H9 (cell line): ENCODE measurements around the gene PAX8. TPM values are rescaled to one million over a fixed set of nuclear protein-coding genes. Genes with fewer than 3 reads are reported as not detected.

Experiments used
- DNase-seq: peaks from one replicate; pipeline ENCODE4 v3.0.0-alpha.2; 2017
- H2AFZ ChIP-seq: one replicate; pipeline ENCODE4 v1.6.1; 2013; ENCODE audit warnings: mild to moderate bottlenecking, low read length, control low read depth, moderate library complexity
- H2AK5ac ChIP-seq: 2 replicates; pipeline ENCODE4 v1.6.1; 2013; ENCODE audit warnings: low read length, control low read depth, mixed read lengths; ENCODE audit not compliant: insufficient read length
- H2BK120ac ChIP-seq: one replicate; pipeline ENCODE4 v1.6.1; 2013; ENCODE audit warnings: low read depth, mild to moderate bottlenecking, low read length, control low read depth, inconsistent platforms; ENCODE audit not compliant: poor library complexity, severe bottlenecking
- H2BK12ac ChIP-seq: 2 replicates; pipeline ENCODE4 v1.6.1; 2013; ENCODE audit warnings: low read length, control low read depth, mixed read lengths, low read depth; ENCODE audit not compliant: insufficient read length
- H2BK15ac ChIP-seq: 2 replicates; pipeline ENCODE4 v1.6.1; 2013; ENCODE audit warnings: low read depth, low read length, control low read depth
- H2BK20ac ChIP-seq: one replicate; pipeline ENCODE4 v1.6.1; 2013; ENCODE audit warnings: low read depth, mild to moderate bottlenecking, low read length, control low read depth, inconsistent platforms; ENCODE audit not compliant: poor library complexity, severe bottlenecking
- H2BK5ac ChIP-seq: 2 replicates; pipeline ENCODE4 v1.6.1; 2013; ENCODE audit warnings: low read length, control low read depth, mixed read lengths; ENCODE audit not compliant: insufficient read length
- H3K14ac ChIP-seq: 2 replicates; pipeline ENCODE4 v1.6.1; 2013; ENCODE audit warnings: low read length, control low read depth; ENCODE audit not compliant: insufficient read depth
- H3K18ac ChIP-seq: 2 replicates; pipeline ENCODE4 v1.6.1; 2013; ENCODE audit warnings: low read depth, mild to moderate bottlenecking, mixed read lengths, low read length, control low read depth; ENCODE audit not compliant: insufficient read length
- H3K23ac ChIP-seq: 2 replicates; pipeline ENCODE4 v1.6.1; 2013; ENCODE audit warnings: low read length, control low read depth, mixed read lengths, low read depth; ENCODE audit not compliant: insufficient read length
- H3K23me2 ChIP-seq: 2 replicates; pipeline ENCODE4 v1.6.1; 2013; ENCODE audit warnings: low read depth, mild to moderate bottlenecking, mixed read lengths, low read length, control low read depth; ENCODE audit not compliant: insufficient read length, poor library complexity, severe bottlenecking
- H3K27ac ChIP-seq: 2 replicates; pipeline ENCODE4 v1.5.1; 2013; ENCODE audit warnings: low read length, control low read depth, mixed read lengths, low read depth; ENCODE audit not compliant: insufficient read length
- H3K27me3 ChIP-seq: 2 replicates; pipeline ENCODE4 v1.6.1; 2013; ENCODE audit warnings: low read length, control low read depth, inconsistent platforms; ENCODE audit not compliant: insufficient read depth
- H3K4ac ChIP-seq: 2 replicates; pipeline ENCODE4 v1.6.1; 2013; ENCODE audit warnings: low read depth, mild to moderate bottlenecking, control low read depth, inconsistent platforms, low read length, moderate library complexity
- H3K4me1 ChIP-seq: 2 replicates; pipeline ENCODE4 v1.6.1; 2013; ENCODE audit warnings: low read length, control low read depth, inconsistent platforms; ENCODE audit not compliant: insufficient read depth
- H3K4me2 ChIP-seq: 2 replicates; pipeline ENCODE4 v1.6.1; 2013; ENCODE audit warnings: low read length, control low read depth, mixed read lengths; ENCODE audit not compliant: insufficient read length, insufficient read depth
- H3K56ac ChIP-seq: 2 replicates; pipeline ENCODE4 v1.6.1; 2013; ENCODE audit warnings: low read depth, mild to moderate bottlenecking, mixed read lengths, low read length, control low read depth; ENCODE audit not compliant: insufficient read length
- H3K79me1 ChIP-seq: 2 replicates; pipeline ENCODE4 v1.6.1; 2013; ENCODE audit warnings: low read depth, mild to moderate bottlenecking, moderate library complexity, low read length, control low read depth, inconsistent platforms; ENCODE audit not compliant: insufficient read depth, poor library complexity, severe bottlenecking
- H3K79me2 ChIP-seq: 2 replicates; pipeline ENCODE4 v1.6.1; 2013; ENCODE audit warnings: low read length, control low read depth, inconsistent platforms; ENCODE audit not compliant: insufficient read depth
- H3K9ac ChIP-seq: 2 replicates; pipeline ENCODE4 v1.6.1; 2013; ENCODE audit warnings: low read length, control low read depth, mixed read lengths; ENCODE audit not compliant: insufficient read length; ENCODE audit errors: extremely low read depth
- H3K9me3 ChIP-seq: one replicate; pipeline ENCODE4 v1.6.1; 2013; ENCODE audit warnings: low read depth, low read length, inconsistent platforms; ENCODE audit not compliant: control insufficient read depth
- H3T11ph ChIP-seq: one replicate; pipeline ENCODE4 v1.6.1; 2013; ENCODE audit warnings: mild to moderate bottlenecking, low read length, control low read depth, inconsistent platforms
- H4K20me1 ChIP-seq: one replicate; pipeline ENCODE4 v1.6.1; 2013; ENCODE audit not compliant: control insufficient read depth, insufficient read length, insufficient read depth
- H4K5ac ChIP-seq: 2 replicates; pipeline ENCODE4 v1.6.1; 2013; ENCODE audit warnings: low read depth, mild to moderate bottlenecking, mixed read lengths, low read length, control low read depth; ENCODE audit not compliant: insufficient read length
- H4K8ac ChIP-seq: replicated peaks from 2 replicates; pipeline ENCODE4 v1.6.1; 2013; ENCODE audit warnings: low read length, control low read depth, mixed read lengths, low read depth; ENCODE audit not compliant: insufficient read length
- H4K91ac ChIP-seq: 2 replicates; pipeline ENCODE4 v1.6.1; 2013; ENCODE audit warnings: low read depth, mild to moderate bottlenecking, moderate library complexity, mixed read lengths, low read length, control low read depth; ENCODE audit not compliant: insufficient read length
- H3K27ac Mint-ChIP-seq, 3 experiments: 2 replicates in 2 of 3; 3 replicates in 1 of 3; pipeline ENCODE4 v1.8.0; 2020 to 2021; ENCODE audit warnings: mixed read lengths in 3 of 3, mild to moderate bottlenecking in 1 of 3, moderate library complexity in 1 of 3
- H3K27me3 Mint-ChIP-seq: 2 replicates; pipeline ENCODE4 v1.8.0; 2021; ENCODE audit warnings: low read depth, mild to moderate bottlenecking, moderate library complexity, mixed read lengths
- H3K36me3 Mint-ChIP-seq, 3 experiments: 2 replicates in 2 of 3; 3 replicates in 1 of 3; pipeline ENCODE4 v1.8.0; 2020 to 2021; ENCODE audit warnings: low read depth in 3 of 3, mixed read lengths in 3 of 3; ENCODE audit not compliant: insufficient read depth in 1 of 3
- H3K4me1 Mint-ChIP-seq, 2 experiments: 2 replicates each; pipeline ENCODE4 v1.8.0; 2020; ENCODE audit warnings: mixed read lengths in 2 of 2
- H3K4me3 Mint-ChIP-seq, 2 experiments: 2 replicates in 1 of 2; 3 replicates in 1 of 2; pipeline ENCODE4 v1.8.0; 2020 to 2021; ENCODE audit warnings: mild to moderate bottlenecking in 2 of 2, mixed read lengths in 2 of 2, moderate library complexity in 1 of 2
- H3K9me3 Mint-ChIP-seq, 2 experiments: 2 replicates in 1 of 2; 3 replicates in 1 of 2; pipeline ENCODE4 v1.8.0; 2020; ENCODE audit warnings: mild to moderate bottlenecking in 2 of 2, mixed read lengths in 2 of 2, moderate library complexity in 1 of 2
- WGBS: extraction: QIAGEN DNeasy Blood & Tissue Kit; methylation state at CpG from one replicate; pipeline ENCODE4 v1.1.7; 2013; ENCODE audit warnings: missing lambda C conversion rate, low lambda C conversion rate, mixed read lengths; ENCODE audit not compliant: insufficient read length; ENCODE audit errors: extremely low coverage; 5-methylcytosine and 5-hydroxymethylcytosine counted together
- total RNA-seq: library from RNA; stranded (reverse); gene quantifications from 2 replicates; pipeline ENCODE4 v1.2.1, GENCODE V29; 2021
- TF ChIP-seq, protein P1 (sequence below): fragments of 200-600 bp; sonication (generic); conservative IDR thresholded peaks from 3 replicates; pipeline ENCODE4 v1.8.0; 2021; ENCODE audit warnings: antibody characterized with exemption, mild to moderate bottlenecking

PAX8 gene
- total RNA-seq, 1 experiment from 2014 or later = not detected

DNA sequence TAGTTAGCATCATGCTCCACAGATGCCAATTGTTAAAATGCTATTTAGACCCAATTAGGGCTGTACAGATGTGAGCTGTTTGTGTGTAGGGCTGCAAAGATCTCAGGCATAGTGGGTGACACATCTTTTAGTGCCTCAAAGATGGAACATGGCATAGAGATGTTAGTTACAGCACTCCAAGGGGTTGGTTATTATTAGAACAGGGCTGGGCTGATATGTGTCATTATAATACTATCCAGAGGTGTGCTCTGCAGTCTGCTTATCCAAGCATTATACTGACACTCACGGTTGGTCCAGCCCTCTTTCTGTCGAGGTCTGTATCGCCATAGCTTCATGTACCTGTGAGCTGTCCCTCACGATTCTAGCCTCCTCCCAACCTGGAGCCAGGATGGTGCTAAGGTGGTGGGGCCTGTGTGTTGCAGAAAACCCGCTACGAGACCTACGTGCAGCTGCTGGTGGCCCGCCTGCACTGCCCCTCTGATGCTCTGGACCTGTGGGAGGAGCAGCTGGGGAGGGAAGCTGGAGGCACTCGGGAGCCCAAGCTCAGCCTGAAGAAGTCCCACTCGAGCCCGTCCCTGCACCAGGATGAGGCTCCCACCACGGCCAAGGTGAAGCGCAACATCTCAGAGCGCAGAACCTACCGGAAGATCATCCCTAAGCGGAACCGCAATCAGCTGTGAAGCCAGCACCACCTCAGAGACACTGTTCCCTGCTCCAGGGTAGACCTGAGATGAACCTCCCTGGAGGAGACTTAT is 77.8 kb downstream of the PAX8 start:
- no peak overlapping the region for H3K18ac ChIP-seq
- H3T11ph ChIP-seq = no peak overlapping the region
- peaks cover 29% of the 10 kb centered on the region for H3K27me3 Mint-ChIP-seq
- no peaks in the 10 kb centered on the region for H3K4me1 ChIP-seq
- no peak overlapping the region for H2AK5ac ChIP-seq
- no peak overlapping the region for H2BK12ac ChIP-seq
- H3K9me3 Mint-ChIP-seq = no peaks in the 10 kb centered on the region; a peak in 1 of 5 replicates
- no peak overlapping the region for H3K4me3 Mint-ChIP-seq
- H3K79me2 ChIP-seq = no peaks in the 10 kb centered on the region
- H4K5ac ChIP-seq = no peak overlapping the region
- no peaks in the 10 kb centered on the region for H4K20me1 ChIP-seq
- H2BK5ac ChIP-seq = no peak overlapping the region
- DNase-seq = no peak
- no peak overlapping the region for H3K4ac ChIP-seq
- no peak overlapping the region for H4K8ac ChIP-seq
- no peak overlapping the region for H2BK120ac ChIP-seq
- peaks cover 4 to 6% of the 10 kb centered on the region in 2 experiments; a peak in 3 of 4 replicates for H3K4me1 Mint-ChIP-seq
- no peak overlapping the region for H3K23ac ChIP-seq
- H2BK15ac ChIP-seq = no peak overlapping the region
- H2AFZ ChIP-seq = no peak overlapping the region
- H3K27me3 ChIP-seq = no peaks in the 10 kb centered on the region
- no peak overlapping the region for H3K27ac ChIP-seq
- H3K9me3 ChIP-seq = no peaks in the 10 kb centered on the region
- H3K36me3 Mint-ChIP-seq = no peaks in the 10 kb centered on the region
- TF ChIP-seq, protein P1, sequence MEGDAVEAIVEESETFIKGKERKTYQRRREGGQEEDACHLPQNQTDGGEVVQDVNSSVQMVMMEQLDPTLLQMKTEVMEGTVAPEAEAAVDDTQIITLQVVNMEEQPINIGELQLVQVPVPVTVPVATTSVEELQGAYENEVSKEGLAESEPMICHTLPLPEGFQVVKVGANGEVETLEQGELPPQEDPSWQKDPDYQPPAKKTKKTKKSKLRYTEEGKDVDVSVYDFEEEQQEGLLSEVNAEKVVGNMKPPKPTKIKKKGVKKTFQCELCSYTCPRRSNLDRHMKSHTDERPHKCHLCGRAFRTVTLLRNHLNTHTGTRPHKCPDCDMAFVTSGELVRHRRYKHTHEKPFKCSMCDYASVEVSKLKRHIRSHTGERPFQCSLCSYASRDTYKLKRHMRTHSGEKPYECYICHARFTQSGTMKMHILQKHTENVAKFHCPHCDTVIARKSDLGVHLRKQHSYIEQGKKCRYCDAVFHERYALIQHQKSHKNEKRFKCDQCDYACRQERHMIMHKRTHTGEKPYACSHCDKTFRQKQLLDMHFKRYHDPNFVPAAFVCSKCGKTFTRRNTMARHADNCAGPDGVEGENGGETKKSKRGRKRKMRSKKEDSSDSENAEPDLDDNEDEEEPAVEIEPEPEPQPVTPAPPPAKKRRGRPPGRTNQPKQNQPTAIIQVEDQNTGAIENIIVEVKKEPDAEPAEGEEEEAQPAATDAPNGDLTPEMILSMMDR = no peak
- WGBS = no CpG with 5 or more reads among the region's 17 CpGs
- no peak overlapping the region for H3K56ac ChIP-seq
- H3K14ac ChIP-seq = no peak overlapping the region; the same call in 1 of the 2 replicates
- H4K91ac ChIP-seq = no peak overlapping the region
- H3K23me2 ChIP-seq = no peaks in the 10 kb centered on the region
- no peak overlapping the region for H3K4me2 ChIP-seq
- no peak overlapping the region for H3K9ac ChIP-seq
- no peak overlapping the region for H3K27ac Mint-ChIP-seq
- H3K79me1 ChIP-seq = no peaks in the 10 kb centered on the region
- H2BK20ac ChIP-seq = no peak overlapping the region
